ENCODE measurements around the gene TBC1D2. TPM values are rescaled to one million over a fixed set of nuclear protein-coding genes. Genes with fewer than 3 reads are reported as not detected.
"Not testable (repeated sequence)": the region's sequence is repeated elsewhere in the genome, so short reads cannot be mapped to it uniquely, and the experiment has no call there.

Gene TBC1D2
- total RNA-seq, 1 donor from 2014 or later: 2.7 TPM

DNA sequence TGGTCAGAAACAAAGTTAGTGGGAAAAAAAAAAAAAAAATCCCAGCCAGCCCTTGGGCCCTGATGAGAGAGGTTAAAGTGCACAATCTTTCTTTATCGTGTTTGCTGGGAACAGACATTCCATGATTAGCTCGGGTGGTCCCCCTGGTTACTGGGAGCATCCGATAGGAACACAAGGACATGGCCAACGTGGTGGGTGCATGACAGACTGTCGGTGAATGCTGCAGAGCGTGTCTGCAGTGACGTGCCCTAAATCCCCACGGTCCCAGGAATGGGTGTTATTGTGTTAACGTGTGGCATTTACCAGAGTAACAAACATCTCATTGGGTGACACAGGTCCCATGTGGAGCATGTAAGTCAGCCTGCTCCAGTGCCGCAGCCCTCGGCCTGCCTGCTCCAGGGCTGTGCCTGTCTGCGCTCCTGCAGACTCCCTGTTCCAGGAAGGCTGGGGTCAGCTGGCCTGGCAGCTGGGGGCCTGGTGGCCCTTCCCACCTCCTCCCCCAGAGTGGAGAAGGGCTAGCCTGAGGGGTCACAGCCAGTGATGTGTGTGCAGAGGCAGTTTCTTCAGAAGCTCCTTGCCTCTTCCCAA is 34.3 kb upstream of the TBC1D2 start:
- Mint-ChIP-seq H3K4me3 (no peak overlapping the region), H3K36me3 (ENCODE audit: low read depth) (no peaks in the 10 kb centered on the region), H3K27me3 (peaks cover 13% of the 10 kb centered on the region), H3K4me1 (no peaks in the 10 kb centered on the region), H3K9me3 (no peaks in the 10 kb centered on the region), H3K27ac (no peak overlapping the region)
- CTCF ChIA-PET: no interaction called here
- intact Hi-C loops (cut with micrococcal nuclease): no loop called here
- DNase-seq: no peak
- ATAC-seq (ENCODE audit: low read depth): no peak
- TF ChIP-seq, protein P1, sequence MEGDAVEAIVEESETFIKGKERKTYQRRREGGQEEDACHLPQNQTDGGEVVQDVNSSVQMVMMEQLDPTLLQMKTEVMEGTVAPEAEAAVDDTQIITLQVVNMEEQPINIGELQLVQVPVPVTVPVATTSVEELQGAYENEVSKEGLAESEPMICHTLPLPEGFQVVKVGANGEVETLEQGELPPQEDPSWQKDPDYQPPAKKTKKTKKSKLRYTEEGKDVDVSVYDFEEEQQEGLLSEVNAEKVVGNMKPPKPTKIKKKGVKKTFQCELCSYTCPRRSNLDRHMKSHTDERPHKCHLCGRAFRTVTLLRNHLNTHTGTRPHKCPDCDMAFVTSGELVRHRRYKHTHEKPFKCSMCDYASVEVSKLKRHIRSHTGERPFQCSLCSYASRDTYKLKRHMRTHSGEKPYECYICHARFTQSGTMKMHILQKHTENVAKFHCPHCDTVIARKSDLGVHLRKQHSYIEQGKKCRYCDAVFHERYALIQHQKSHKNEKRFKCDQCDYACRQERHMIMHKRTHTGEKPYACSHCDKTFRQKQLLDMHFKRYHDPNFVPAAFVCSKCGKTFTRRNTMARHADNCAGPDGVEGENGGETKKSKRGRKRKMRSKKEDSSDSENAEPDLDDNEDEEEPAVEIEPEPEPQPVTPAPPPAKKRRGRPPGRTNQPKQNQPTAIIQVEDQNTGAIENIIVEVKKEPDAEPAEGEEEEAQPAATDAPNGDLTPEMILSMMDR (IDR thresholded peaks at IDR 0.05): no peak
- POLR2A ChIA-PET: no interaction called here

DNA sequence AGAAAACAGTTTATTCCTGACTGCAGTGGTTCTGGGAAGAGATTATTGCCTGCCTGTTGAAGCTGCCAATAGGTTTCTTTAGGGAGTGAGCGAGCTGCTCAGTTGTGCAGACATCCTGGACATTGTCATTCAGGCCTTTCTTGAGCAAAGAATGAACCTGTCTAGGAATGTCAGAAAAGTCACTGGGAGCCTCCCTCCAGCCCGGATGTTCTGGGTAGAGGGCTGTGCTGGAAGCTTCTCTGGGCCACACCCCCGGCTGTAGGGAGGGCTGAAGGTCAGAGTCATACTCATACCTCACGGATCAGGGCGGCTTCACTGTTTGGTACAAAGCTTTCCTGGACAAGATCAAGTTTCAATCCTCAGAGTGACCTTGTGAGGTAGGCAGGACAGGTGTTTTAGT is 33.4 kb upstream of the TBC1D2 start:
- Mint-ChIP-seq H3K4me1 (no peaks in the 10 kb centered on the region), H3K4me3 (no peak overlapping the region), H3K27ac (no peak overlapping the region), H3K36me3 (ENCODE audit: low read depth) (no peaks in the 10 kb centered on the region), H3K27me3 (peaks cover 12% of the 10 kb centered on the region), H3K9me3 (no peaks in the 10 kb centered on the region)
- intact Hi-C loops (cut with micrococcal nuclease): no loop called here
- TF ChIP-seq, protein P1 (IDR thresholded peaks at IDR 0.05): no peak
- ChIA-PET POLR2A (no interaction called here), CTCF (no interaction called here)
- ATAC-seq (ENCODE audit: low read depth): no peak
- DNase-seq: no peak

DNA sequence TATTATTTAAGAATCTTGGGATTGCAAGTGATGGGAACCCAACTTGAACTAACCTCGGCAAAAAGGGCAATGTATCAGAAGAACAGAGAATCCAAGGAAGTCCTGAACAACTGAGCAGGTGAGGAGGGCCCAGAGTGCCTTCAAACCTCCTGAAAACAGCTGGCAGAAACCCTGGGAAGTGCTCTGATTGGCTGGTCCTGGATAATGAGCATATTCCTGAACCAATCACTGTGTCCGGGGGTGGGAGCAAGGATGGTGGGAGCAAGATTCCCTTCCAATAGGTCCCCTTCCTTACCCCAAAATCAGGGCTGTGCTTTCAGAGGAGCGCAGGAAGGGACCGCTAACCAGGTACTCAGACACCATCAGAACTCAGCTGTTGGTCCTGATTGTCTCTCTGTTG is 31.9 kb upstream of the TBC1D2 start:
- Mint-ChIP-seq H3K36me3 (ENCODE audit: low read depth) (no peaks in the 10 kb centered on the region), H3K4me1 (no peaks in the 10 kb centered on the region), H3K27me3 (peaks cover 12% of the 10 kb centered on the region), H3K9me3 (no peaks in the 10 kb centered on the region), H3K4me3 (no peak overlapping the region), H3K27ac (no peak overlapping the region)
- ATAC-seq (ENCODE audit: low read depth): no peak
- DNase-seq: no peak
- intact Hi-C loops (cut with micrococcal nuclease): no loop called here
- CTCF ChIA-PET: no interaction called here
- POLR2A ChIA-PET: interaction anchor here (0.7 kb wide), 1 partner anchor 32 kb away, joined by 4 read pairs; no protein-coding TSS in a partner anchor
- TF ChIP-seq, protein P1 (IDR thresholded peaks at IDR 0.05): no peak

DNA sequence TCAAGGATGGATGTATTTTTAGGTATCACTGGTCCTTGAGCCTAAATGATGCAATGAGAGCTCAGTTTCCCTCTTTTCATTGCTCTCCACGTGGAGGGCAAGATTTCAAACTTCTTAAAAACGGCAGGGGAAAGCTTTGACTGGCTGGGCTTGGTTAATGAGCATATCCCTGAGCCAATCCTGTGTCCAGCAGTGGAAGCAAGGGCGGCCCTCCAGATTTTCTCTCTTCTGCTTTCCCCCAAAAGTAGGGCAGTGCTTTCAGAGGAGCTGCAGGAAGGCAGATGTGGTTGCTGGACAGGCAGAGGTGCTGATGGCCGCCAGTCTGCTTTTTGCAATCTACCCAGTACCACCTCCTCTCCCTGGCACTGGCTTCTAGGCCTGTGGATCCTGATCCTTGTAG is 30.0 kb upstream of the TBC1D2 start:
- no peak for ATAC-seq (ENCODE audit: low read depth)
- H3K9me3 Mint-ChIP-seq: no peaks in the 10 kb centered on the region
- no peaks in the 10 kb centered on the region for H3K36me3 Mint-ChIP-seq (ENCODE audit: low read depth)
- intact Hi-C loops (cut with micrococcal nuclease): no loop called here
- ChIA-PET CTCF (no interaction called here), POLR2A (no interaction called here)
- no peak overlapping the region for H3K27ac Mint-ChIP-seq
- no peaks in the 10 kb centered on the region for H3K4me1 Mint-ChIP-seq
- no peak overlapping the region for H3K4me3 Mint-ChIP-seq
- DNase-seq: no peak
- H3K27me3 Mint-ChIP-seq: peaks cover 18% of the 10 kb centered on the region
- TF ChIP-seq, protein P1 (IDR thresholded peaks at IDR 0.05): no peak

DNA sequence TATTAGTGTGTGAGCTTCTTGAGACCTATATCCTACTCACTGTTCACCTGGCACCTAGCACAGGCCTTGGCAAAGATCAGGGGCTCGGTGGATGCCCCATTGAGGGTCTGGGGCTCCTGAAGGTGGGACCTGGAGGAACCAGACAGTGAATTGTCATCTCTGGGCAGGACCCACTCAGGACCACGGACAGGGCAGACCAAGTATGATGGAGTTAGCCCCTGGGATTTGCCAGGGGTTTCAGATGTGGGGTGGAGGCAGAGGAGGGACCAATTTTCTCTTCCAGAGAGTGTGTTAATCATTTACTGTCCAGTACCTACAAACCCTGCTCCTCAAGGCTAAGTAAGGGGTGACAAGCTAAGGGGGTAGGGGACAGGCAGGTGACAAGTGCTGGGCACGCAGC is 29.3 kb upstream of the TBC1D2 start:
- intact Hi-C loops (cut with micrococcal nuclease): no loop called here
- Mint-ChIP-seq H3K4me3 (no peak overlapping the region), H3K27ac (no peak overlapping the region), H3K9me3 (no peaks in the 10 kb centered on the region), H3K27me3 (peaks cover 18% of the 10 kb centered on the region), H3K36me3 (ENCODE audit: low read depth) (no peaks in the 10 kb centered on the region), H3K4me1 (no peaks in the 10 kb centered on the region)
- TF ChIP-seq, protein P1 (IDR thresholded peaks at IDR 0.05): no peak
- DNase-seq (no peak), ATAC-seq (ENCODE audit: low read depth) (no peak)
- ChIA-PET CTCF (no interaction called here), POLR2A (no interaction called here)

DNA sequence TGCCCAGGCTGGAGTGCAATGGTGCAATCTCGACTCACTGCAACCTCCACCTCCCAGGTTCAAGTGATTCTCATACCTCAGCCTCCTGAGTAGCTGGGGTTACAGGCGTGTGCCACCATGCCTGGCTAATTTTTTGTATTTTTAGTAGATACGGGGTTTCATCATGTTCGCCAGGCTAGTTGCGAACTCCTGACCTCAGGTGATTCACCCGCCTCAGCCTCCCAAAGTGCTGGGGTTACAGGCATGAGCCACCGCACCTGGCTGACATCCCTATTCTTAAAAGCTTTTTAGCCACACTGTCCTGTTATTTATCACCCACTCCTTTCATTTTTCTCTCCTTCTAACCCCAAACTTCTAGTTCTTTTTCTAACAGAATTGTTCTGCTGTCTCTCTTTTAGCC is 27.7 kb upstream of the TBC1D2 start:
- H3K4me3 Mint-ChIP-seq; H3K36me3 Mint-ChIP-seq (ENCODE audit: low read depth); POLR2A ChIA-PET; ATAC-seq (ENCODE audit: low read depth); H3K27ac Mint-ChIP-seq; intact Hi-C loops (cut with micrococcal nuclease); H3K4me1 Mint-ChIP-seq; DNase-seq; H3K9me3 Mint-ChIP-seq; CTCF ChIA-PET: not testable (repeated sequence)
- H3K27me3 Mint-ChIP-seq: peaks cover 24% of the 10 kb centered on the region
